Coronary artery (tissue), 2 donors: ENCODE data around the gene LAGE3.

Experiments
- DNase-seq: peaks from one replicate; pipeline ENCODE4 v3.0.0-alpha.2; 2017; ENCODE audit warnings: low spot score
- H3K27ac ChIP-seq, 2 donors: fragments of 200-600 bp; sonication (generic); one replicate each; pipeline ENCODE4 v1.5.1; 2016 to 2019
- H3K4me3 ChIP-seq: fragments of 200-600 bp; sonication (generic); 2 replicates; pipeline ENCODE4 v1.5.1; 2016; ENCODE audit warnings: mild to moderate bottlenecking, moderate library complexity
- TF ChIP-seq, protein P1 (sequence below): fragments of 200-600 bp; sonication (generic); IDR thresholded peaks from one replicate; pipeline ENCODE4 v1.5.1; 2019; ENCODE audit warnings: antibody characterized with exemption

The LAGE3 gene

DNA sequence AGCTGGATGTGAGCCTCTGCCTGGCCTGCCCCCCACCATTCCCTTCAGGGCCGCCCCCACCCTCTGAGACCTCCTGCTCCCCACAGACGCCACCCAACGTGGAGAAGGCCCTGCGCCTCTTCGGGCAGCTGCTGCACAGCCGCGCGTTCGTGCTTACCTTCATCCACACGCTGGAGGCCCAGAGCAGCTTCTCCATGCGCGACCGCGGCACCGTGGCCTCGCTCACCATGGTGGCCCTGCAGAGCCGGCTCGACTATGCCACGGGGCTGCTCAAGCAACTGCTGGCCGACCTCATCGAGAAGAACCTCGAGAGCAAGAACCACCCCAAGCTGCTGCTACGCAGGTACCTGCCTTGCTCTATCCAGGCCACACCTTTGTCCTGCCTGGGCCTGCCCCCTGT lies 10.9 kb downstream of the LAGE3 start:
- TF ChIP-seq, protein P1, sequence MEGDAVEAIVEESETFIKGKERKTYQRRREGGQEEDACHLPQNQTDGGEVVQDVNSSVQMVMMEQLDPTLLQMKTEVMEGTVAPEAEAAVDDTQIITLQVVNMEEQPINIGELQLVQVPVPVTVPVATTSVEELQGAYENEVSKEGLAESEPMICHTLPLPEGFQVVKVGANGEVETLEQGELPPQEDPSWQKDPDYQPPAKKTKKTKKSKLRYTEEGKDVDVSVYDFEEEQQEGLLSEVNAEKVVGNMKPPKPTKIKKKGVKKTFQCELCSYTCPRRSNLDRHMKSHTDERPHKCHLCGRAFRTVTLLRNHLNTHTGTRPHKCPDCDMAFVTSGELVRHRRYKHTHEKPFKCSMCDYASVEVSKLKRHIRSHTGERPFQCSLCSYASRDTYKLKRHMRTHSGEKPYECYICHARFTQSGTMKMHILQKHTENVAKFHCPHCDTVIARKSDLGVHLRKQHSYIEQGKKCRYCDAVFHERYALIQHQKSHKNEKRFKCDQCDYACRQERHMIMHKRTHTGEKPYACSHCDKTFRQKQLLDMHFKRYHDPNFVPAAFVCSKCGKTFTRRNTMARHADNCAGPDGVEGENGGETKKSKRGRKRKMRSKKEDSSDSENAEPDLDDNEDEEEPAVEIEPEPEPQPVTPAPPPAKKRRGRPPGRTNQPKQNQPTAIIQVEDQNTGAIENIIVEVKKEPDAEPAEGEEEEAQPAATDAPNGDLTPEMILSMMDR = no peak
- DNase-seq = no peak
- Histone ChIP-seq H3K4me3 (no peak overlapping the region), H3K27ac (no peak overlapping the region)

DNA sequence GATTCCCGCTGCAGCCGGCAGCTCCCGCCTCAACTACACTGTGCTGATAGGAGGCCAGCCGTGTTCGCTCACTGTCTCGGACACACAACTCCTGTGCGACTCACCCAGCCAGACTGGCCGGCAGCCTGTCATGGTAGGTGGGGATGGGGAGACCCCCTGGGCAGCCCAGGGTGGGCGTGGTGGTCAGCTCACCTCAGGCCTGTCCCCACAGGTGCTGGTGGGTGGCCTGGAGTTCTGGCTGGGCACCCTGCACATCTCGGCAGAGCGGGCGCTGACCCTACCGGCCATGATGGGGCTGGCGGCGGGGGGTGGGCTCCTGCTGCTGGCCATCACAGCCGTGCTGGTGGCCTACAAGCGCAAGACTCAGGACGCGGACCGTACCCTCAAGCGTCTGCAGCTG lies 11.5 kb downstream of the LAGE3 start:
- H3K4me3 ChIP-seq = no peak overlapping the region
- no peak for DNase-seq
- TF ChIP-seq, protein P1 = no peak
- H3K27ac ChIP-seq = no peak overlapping the region

DNA sequence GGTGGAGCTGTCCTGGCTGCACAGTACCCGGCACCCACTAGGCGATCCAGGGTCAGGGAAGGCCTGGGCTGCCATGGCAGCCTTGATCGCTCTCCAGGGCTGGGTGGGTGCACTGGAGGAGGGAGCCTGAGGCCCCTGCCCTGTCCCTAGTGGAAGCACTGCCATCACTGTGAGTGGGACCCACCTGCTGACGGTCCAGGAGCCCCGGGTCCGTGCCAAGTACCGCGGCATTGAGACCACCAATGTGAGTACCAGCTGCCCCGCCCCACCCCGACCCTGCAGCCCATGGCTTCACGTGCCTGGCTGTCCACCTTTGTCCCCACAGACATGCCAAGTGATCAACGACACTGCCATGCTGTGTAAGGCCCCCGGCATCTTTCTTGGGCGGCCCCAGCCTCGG lies 12.2 kb downstream of the LAGE3 start:
- Histone ChIP-seq H3K27ac (no peak overlapping the region), H3K4me3 (no peak overlapping the region)
- no peak for DNase-seq
- TF ChIP-seq, protein P1 = no peak

DNA sequence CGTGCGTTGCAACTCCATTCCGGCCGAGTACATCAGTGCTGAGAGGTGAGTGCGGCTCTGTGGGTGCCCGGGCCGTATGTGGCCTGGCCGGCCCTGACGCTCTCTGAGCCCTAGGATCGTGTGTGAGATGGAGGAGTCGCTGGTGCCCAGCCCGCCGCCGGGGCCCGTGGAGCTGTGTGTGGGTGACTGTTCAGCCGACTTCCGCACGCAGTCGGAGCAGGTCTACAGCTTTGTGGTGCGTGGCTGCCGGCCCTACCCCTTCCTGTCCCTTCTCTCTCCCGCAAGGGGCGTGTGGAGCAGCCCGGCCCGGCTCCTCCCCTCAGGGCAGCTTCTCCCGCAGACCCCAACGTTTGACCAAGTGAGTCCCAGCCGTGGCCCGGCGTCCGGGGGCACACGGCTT lies 13.0 kb downstream of the LAGE3 start:
- DNase-seq = no peak
- TF ChIP-seq, protein P1 = no peak
- no peak overlapping the region for H3K4me3 ChIP-seq
- H3K27ac ChIP-seq = no peak overlapping the region

DNA sequence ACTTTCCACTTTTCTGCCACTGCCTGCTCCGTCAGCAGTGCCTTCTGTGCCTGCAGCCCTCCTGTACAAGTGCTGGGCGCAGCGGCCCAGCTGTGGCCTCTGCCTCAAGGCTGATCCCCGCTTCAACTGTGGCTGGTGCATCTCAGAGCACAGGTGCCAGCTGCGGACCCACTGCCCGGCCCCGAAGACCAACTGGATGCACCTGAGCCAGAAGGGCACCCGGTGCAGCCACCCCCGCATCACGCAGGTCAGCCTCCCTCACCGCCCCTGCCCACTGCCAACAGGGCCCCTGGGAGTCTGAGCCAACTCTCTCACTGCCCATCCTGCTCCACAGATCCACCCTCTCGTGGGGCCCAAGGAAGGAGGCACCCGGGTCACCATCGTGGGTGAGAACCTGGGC lies 13.5 kb downstream of the LAGE3 start:
- TF ChIP-seq, protein P1 = no peak
- DNase-seq = no peak
- no peak overlapping the region for H3K27ac ChIP-seq
- no peak overlapping the region for H3K4me3 ChIP-seq

DNA sequence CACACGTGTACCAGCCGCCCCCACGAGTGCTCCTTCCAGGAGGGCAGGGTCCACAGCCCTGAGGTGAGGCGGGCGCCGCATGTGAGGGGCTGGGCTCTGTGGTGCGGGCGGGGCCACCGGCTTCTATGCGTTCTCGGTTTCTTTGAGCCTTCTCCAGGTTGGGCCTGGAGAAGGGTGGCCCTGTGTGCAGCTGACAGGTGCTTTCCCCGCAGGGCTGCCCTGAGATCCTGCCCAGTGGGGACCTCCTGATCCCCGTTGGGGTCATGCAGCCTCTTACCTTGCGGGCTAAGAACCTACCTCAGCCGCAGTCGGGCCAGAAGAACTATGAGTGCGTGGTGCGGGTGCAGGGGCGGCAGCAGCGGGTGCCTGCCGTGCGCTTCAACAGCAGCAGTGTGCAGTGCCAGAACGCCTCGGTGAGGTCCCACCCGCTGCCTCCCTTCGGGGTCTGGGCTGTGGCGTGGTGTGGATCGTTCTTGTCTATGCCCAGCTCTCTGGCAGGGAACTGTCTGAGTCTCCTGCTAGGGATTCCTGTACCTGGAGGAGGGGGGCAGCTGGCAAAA lies 14.2 kb downstream of the LAGE3 start:
- Histone ChIP-seq H3K4me3 (no peak overlapping the region), H3K27ac (no peak overlapping the region)
- DNase-seq = no peak
- TF ChIP-seq, protein P1 = no peak

DNA sequence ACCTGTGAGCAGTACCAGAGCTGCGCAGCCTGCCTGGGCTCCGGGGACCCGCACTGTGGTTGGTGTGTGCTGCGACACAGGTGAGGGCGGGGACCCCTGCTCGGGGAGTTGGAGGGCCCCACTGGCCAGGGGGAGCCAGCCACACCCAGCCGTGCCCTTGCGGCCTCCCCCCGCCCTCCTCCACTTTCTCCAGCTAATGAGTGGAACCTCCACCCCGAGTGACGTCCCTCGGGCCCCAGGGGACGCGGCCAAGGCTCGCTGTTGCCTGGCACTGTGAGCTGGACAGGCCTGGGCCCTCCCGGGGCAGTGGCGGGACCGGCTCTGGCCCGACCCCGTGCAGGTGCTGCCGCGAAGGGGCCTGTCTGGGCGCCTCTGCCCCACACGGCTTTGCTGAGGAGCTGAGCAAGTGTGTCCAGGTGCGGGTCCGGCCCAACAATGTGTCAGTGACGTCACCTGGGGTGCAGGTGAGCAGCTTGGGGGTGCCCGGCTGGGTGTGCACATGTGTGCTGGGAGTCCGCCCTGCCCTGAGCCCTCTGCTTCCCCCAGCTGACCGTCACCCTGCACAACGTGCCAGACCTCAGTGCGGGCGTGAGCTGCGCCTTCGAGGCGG lies 15.4 kb downstream of the LAGE3 start:
- no peak for DNase-seq
- Histone ChIP-seq H3K4me3 (no peak overlapping the region), H3K27ac (no peak overlapping the region)
- TF ChIP-seq, protein P1 = no peak
